Measurements from ENCODE around the gene UBE2D2. TPM values are rescaled to one million over a fixed set of nuclear protein-coding genes. Genes with fewer than 3 reads are reported as not detected.
"Not testable (repeated sequence)": the region's sequence is repeated elsewhere in the genome, so short reads cannot be mapped to it uniquely, and the experiment has no call there.

Gene UBE2D2
- total and polyA plus RNA-seq, 9 donors = 93.2 to 127 (median 111) TPM

DNA sequence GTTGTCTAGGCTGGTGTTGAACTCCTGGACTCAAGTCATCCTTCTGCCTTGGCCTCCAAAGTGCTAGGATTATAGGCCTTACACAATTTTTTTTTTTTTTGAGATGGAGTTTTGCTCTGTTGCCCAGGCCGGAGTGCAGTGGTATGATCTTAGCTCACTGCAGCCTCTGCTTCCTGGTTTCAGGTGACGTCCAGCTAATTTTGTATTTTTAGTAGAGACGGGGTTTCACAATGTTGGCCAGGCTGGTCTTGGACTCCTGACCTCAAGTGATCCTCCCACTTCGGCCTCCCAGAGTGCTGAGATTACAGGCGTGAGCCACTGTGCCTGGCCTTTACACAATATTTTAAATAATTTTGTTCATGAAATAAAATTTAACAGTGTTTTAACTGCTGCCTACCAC is 21.0 kb downstream of the UBE2D2 start:
- H3K36me3 ChIP-seq (ENCODE audit: control insufficient read depth, insufficient read depth, low read length); H3K27me3 ChIP-seq (ENCODE audit: control insufficient read depth, insufficient read depth, low read length); DNase-seq; H3K4me3 ChIP-seq (ENCODE audit: low read length); H3K27ac ChIP-seq (ENCODE audit: low read length); H3K9me3 ChIP-seq (replicated peaks; ENCODE audit: control insufficient read depth, low read depth, low read length): not testable (repeated sequence)
- peaks cover 15% of the 10 kb centered on the region for H3K4me1 ChIP-seq (ENCODE audit: control insufficient read depth, insufficient read depth, low read length)
- no CpG with 5 or more reads among the region's 5 CpGs for WGBS (ENCODE audit: insufficient coverage)

DNA sequence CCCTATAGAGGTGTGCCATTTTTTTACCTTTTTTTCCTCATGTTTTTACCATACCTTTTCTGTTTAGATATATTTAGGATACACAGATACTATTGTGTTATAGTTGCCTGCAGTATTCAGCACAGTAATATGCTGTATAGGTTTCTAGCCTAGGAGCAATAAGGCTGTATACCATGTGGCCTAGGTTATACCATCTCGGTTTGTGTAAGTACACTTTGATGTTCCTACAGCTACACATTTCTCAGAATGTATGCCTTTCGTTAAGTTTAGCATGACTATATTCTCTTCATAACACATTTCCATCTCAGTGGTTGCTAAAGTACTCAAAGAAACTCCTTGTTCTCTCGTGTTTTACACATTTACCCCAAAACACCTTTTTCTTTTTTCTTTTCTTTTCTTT is 23.0 kb downstream of the UBE2D2 start:
- peaks cover 14% of the 10 kb centered on the region for H3K36me3 ChIP-seq (ENCODE audit: control insufficient read depth, insufficient read depth, low read length)
- WGBS (ENCODE audit: insufficient coverage) = 85% methylated on average over 3 of the region's 3 CpGs

DNA sequence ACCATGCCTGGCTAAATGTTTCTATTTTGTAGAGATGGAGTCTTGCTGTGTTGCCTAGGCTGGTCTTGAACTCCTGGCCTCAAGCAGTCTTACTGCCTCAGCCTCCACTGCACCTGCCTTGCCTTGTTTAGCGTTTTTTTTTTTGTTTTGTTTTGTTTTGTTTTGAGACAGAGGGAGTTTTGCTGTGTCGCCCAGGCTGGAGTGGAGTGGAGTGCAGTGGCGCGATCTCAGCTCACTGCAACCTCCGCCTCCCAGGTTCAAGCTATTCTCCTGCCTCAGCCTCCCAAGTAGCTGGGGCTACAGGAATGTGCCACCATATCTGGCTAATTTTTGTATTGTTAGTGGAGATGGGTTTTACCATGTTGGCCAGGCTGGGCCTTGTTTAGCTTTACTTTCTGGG is 27.0 kb downstream of the UBE2D2 start:
- H3K36me3 ChIP-seq (ENCODE audit: control insufficient read depth, insufficient read depth, low read length) = peaks cover 13% of the 10 kb centered on the region
- not testable (repeated sequence) for H3K4me3 ChIP-seq (ENCODE audit: low read length); H3K4me1 ChIP-seq (ENCODE audit: control insufficient read depth, insufficient read depth, low read length); DNase-seq; H3K27ac ChIP-seq (ENCODE audit: low read length); H3K27me3 ChIP-seq (ENCODE audit: control insufficient read depth, insufficient read depth, low read length); H3K9me3 ChIP-seq (replicated peaks; ENCODE audit: control insufficient read depth, low read depth, low read length)
- WGBS (ENCODE audit: insufficient coverage) = no CpG with 5 or more reads among the region's 5 CpGs

More for the DNA sequence above, 23.0 kb downstream of the UBE2D2 start:
- no peak overlapping the region for H3K27ac ChIP-seq (ENCODE audit: low read length)
- peaks cover 5% of the 10 kb centered on the region for H3K4me1 ChIP-seq (ENCODE audit: control insufficient read depth, insufficient read depth, low read length)
- no peaks in the 10 kb centered on the region for H3K9me3 ChIP-seq (replicated peaks; ENCODE audit: control insufficient read depth, low read depth, low read length)
- no peak for DNase-seq
- no peaks in the 10 kb centered on the region for H3K27me3 ChIP-seq (ENCODE audit: control insufficient read depth, insufficient read depth, low read length)
- H3K4me3 ChIP-seq (ENCODE audit: low read length) = no peak overlapping the region

DNA sequence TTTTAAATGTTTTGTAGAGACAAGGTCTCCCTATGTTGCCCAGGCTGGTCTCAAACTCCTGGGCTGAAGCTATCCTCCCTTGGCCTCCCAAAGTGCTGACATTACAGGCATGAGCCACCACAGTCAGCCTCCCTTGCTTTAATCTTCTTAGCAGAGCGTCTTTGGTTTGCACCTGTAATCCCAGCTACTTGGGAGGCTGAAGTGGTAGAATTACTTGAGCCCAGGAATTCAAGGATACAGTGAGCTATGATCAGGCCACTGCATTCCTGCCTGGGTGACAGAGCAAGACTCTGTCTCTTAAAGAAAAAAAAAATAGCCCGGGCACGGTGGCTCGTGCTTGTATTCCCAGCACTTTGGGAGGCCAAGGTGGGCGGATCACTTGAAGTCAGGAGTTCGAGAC is 27.8 kb downstream of the UBE2D2 start:
- H3K27ac ChIP-seq (ENCODE audit: low read length) = no peak overlapping the region
- no peak for DNase-seq
- H3K4me3 ChIP-seq (ENCODE audit: low read length) = no peak overlapping the region
- H3K36me3 ChIP-seq (ENCODE audit: control insufficient read depth, insufficient read depth, low read length) = peaks cover 13% of the 10 kb centered on the region
- 100% methylated on average over 1 of the region's 6 CpGs for WGBS (ENCODE audit: insufficient coverage)
- no peaks in the 10 kb centered on the region for H3K27me3 ChIP-seq (ENCODE audit: control insufficient read depth, insufficient read depth, low read length)
- H3K4me1 ChIP-seq (ENCODE audit: control insufficient read depth, insufficient read depth, low read length) = no peaks in the 10 kb centered on the region
- H3K9me3 ChIP-seq (replicated peaks; ENCODE audit: control insufficient read depth, low read depth, low read length) = no peaks in the 10 kb centered on the region

DNA sequence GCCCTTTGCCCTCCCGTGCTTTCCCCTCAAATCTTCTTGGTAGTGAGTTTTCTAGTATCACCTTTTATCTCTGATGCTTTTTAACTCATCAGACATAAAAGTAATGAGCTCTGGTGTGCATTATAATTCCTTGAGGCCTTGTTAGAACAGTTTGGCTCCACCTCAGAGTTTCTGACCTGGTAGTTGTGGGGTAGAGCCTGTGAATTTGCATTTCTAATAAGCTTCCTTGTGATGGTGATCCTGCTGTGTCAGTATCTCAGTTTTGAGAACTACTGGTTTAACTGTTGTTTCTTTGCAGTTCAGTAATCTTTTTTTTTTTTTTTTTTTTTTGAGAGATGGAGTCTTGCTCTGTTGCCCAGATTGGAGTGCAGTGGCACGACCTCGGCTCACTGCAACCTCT is 31.1 kb downstream of the UBE2D2 start:
- DNase-seq = no peak
- Histone ChIP-seq H3K36me3 (ENCODE audit: control insufficient read depth, insufficient read depth, low read length) (peaks cover 8% of the 10 kb centered on the region), H3K4me1 (ENCODE audit: control insufficient read depth, insufficient read depth, low read length) (no peaks in the 10 kb centered on the region), H3K4me3 (ENCODE audit: low read length) (no peak overlapping the region), H3K9me3 (replicated peaks; ENCODE audit: control insufficient read depth, low read depth, low read length) (no peaks in the 10 kb centered on the region), H3K27ac (ENCODE audit: low read length) (no peak overlapping the region), H3K27me3 (ENCODE audit: control insufficient read depth, insufficient read depth, low read length) (no peaks in the 10 kb centered on the region)
- no CpG with 5 or more reads among the region's 3 CpGs for WGBS (ENCODE audit: insufficient coverage)

DNA sequence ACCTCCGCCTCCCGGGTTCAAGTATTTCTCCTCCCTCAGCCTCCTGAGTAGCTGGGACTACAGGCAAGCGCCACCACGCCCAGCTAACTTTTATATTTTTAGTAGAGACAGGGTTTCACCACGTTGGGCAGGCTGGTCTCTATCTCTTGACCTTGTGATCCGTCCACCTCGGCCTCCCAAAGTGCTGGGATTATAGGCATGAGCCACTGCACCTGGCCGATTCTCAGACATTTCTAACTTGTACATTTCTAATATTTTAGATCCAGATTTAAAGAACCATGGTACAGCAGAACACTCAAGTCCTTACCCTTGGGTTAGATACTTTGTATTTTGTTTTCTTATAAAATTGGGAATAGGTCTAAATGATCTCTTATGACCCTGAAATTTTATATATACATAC is 31.9 kb downstream of the UBE2D2 start:
- H3K4me3 ChIP-seq (ENCODE audit: low read length); H3K27me3 ChIP-seq (ENCODE audit: control insufficient read depth, insufficient read depth, low read length); H3K9me3 ChIP-seq (replicated peaks; ENCODE audit: control insufficient read depth, low read depth, low read length); DNase-seq; H3K36me3 ChIP-seq (ENCODE audit: control insufficient read depth, insufficient read depth, low read length); H3K4me1 ChIP-seq (ENCODE audit: control insufficient read depth, insufficient read depth, low read length); H3K27ac ChIP-seq (ENCODE audit: low read length): not testable (repeated sequence)
- 90% methylated on average over 3 of the region's 8 CpGs for WGBS (ENCODE audit: insufficient coverage)

DNA sequence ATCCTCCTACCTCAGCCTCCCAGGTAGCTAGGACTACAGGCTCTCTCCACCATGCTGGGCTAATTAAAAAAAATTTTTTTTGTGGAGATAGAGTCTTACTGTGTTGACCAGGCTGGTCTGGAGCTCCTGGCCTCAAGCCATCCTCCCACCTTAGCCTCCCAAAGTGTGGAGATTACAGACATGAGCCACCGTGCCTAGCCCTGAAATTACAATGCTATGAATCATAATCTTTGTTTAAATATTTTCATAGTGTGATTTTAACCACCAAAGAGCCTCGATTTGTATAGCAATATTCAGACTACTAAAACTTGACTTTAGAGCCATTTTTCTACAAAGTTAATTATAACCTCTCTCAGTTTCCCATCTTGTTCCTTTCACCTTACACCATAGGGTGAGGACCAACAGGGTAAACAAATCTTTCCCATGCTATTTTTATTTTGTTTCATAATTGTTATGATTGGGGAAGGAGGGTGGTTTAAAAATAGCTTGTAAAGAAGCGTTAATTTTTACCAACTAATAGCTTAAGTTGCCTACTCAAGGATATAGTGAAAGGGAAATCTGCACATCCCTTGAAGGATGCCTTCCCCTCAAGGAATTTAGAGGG is 32.7 kb downstream of the UBE2D2 start:
- Histone ChIP-seq H3K9me3 (replicated peaks; ENCODE audit: control insufficient read depth, low read depth, low read length) (no peaks in the 10 kb centered on the region), H3K27me3 (ENCODE audit: control insufficient read depth, insufficient read depth, low read length) (no peaks in the 10 kb centered on the region), H3K4me1 (ENCODE audit: control insufficient read depth, insufficient read depth, low read length) (no peaks in the 10 kb centered on the region), H3K4me3 (ENCODE audit: low read length) (no peak overlapping the region), H3K27ac (ENCODE audit: low read length) (no peak overlapping the region), H3K36me3 (ENCODE audit: control insufficient read depth, insufficient read depth, low read length) (peaks cover 5% of the 10 kb centered on the region)
- no peak for DNase-seq
- WGBS (ENCODE audit: insufficient coverage) = no CpG with 5 or more reads among the region's 3 CpGs

DNA sequence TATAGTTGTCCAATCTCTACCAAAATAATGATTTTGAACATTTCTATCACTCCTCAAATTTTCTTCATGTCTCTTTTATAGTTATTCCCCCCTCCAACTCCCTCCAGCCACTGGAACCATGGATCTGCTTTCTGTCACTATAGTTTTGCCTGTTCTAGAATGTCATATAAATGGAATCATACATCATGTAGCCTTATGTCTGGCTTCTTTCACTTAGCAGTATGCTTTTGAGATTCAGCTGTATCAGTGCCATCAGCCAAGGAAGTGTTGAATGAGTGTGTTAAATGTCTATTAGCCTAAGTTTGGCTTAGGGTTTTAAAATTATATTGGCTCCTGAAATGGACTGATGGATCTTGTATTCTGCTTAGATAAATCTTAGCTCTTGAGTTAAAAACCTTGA is 36.0 kb downstream of the UBE2D2 start:
- Histone ChIP-seq H3K4me1 (ENCODE audit: control insufficient read depth, insufficient read depth, low read length) (no peaks in the 10 kb centered on the region), H3K27ac (ENCODE audit: low read length) (no peak overlapping the region), H3K27me3 (ENCODE audit: control insufficient read depth, insufficient read depth, low read length) (no peaks in the 10 kb centered on the region)

DNA sequence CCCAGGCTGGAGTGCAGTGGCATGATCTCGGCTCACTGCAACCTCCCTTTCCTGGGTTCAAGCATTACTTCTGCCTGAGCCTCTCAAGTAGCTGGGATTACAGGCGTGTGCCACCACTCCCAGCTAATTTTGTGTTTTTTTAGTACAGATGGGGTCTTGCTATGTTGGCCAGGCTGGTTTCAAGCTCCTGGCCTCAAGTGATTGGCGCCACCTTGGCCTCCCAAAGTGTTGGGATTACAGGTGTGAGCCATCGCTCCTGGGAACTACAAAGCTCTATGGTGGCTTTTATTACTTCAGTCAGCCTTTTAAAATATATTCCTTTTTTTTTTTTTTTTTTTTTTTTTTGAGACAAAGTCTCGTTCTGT is 37.4 kb downstream of the UBE2D2 start:
- WGBS (ENCODE audit: insufficient coverage) = no CpG with 5 or more reads among the region's 5 CpGs
- not testable (repeated sequence) for H3K27me3 ChIP-seq (ENCODE audit: control insufficient read depth, insufficient read depth, low read length); DNase-seq; H3K9me3 ChIP-seq (replicated peaks; ENCODE audit: control insufficient read depth, low read depth, low read length); H3K4me1 ChIP-seq (ENCODE audit: control insufficient read depth, insufficient read depth, low read length); H3K27ac ChIP-seq (ENCODE audit: low read length); H3K4me3 ChIP-seq (ENCODE audit: low read length)
- peaks cover 15% of the 10 kb centered on the region for H3K36me3 ChIP-seq (ENCODE audit: control insufficient read depth, insufficient read depth, low read length)

More for the DNA sequence above, 36.0 kb downstream of the UBE2D2 start:
- H3K4me3 ChIP-seq (ENCODE audit: low read length) = no peak overlapping the region
- no peaks in the 10 kb centered on the region for H3K9me3 ChIP-seq (replicated peaks; ENCODE audit: control insufficient read depth, low read depth, low read length)
- H3K36me3 ChIP-seq (ENCODE audit: control insufficient read depth, insufficient read depth, low read length) = peaks cover 9% of the 10 kb centered on the region
- DNase-seq = no peak

DNA sequence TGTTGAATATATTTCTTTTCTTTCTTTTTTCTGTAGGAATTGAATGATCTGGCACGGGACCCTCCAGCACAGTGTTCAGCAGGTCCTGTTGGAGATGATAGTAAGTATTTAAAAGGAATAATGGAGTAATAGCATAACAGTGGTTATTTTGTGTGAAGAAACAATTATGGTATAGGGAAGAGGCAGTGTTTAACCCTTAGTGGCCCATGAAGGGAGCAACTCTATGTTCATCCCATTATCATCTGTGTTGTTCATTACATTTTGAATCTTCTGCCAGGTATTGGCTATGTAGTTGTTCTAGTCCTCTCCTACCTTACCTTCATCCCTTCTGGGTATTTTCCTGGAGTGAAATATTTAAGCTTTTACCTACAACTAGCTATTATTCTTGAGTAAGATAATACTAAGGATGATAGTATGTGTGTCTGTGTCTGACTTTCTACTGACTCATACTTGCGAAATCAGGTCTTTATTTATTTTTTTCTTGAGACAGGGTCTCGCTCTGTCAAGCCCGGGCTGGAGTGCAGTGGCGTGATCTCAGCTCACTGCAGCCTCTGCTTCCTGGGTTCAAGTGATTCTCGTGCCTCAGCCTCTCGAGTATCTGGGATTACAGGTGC is 39.3 kb downstream of the UBE2D2 start:
- Histone ChIP-seq H3K4me3 (ENCODE audit: low read length) (no peak overlapping the region), H3K4me1 (ENCODE audit: control insufficient read depth, insufficient read depth, low read length) (no peaks in the 10 kb centered on the region), H3K36me3 (ENCODE audit: control insufficient read depth, insufficient read depth, low read length) (peaks cover 17% of the 10 kb centered on the region), H3K27ac (ENCODE audit: low read length) (no peak overlapping the region), H3K9me3 (replicated peaks; ENCODE audit: control insufficient read depth, low read depth, low read length) (no peaks in the 10 kb centered on the region), H3K27me3 (ENCODE audit: control insufficient read depth, insufficient read depth, low read length) (no peaks in the 10 kb centered on the region)
- no peak for DNase-seq
- WGBS (ENCODE audit: insufficient coverage) = 95% methylated on average over 5 of the region's 7 CpGs

DNA sequence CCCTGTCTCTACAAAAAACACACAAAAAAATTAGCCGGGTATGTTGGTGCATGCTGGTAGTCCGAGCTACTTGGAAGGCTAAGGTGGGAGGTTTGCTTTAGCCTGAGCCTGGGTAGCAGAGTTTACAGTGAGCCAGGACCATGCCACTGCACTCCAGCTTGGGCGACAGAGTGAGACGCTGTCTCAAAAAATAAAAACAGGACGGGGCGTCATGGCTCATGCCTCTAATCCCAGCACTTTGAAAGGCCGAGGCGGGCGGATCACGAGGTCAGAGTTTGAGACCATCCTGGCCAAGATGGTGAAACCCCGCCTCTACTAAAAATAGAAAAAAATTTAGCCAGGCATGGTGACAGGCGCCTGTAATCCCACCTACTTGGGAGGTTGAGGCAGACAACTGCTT is 40.3 kb downstream of the UBE2D2 start:
- no peaks in the 10 kb centered on the region for H3K9me3 ChIP-seq (replicated peaks; ENCODE audit: control insufficient read depth, low read depth, low read length)
- no peaks in the 10 kb centered on the region for H3K27me3 ChIP-seq (ENCODE audit: control insufficient read depth, insufficient read depth, low read length)
- no peak overlapping the region for H3K27ac ChIP-seq (ENCODE audit: low read length)
- 89% methylated on average over 9 of the region's 12 CpGs for WGBS (ENCODE audit: insufficient coverage)
- DNase-seq = no peak
- H3K4me3 ChIP-seq (ENCODE audit: low read length) = no peak overlapping the region
- H3K4me1 ChIP-seq (ENCODE audit: control insufficient read depth, insufficient read depth, low read length) = no peaks in the 10 kb centered on the region
- H3K36me3 ChIP-seq (ENCODE audit: control insufficient read depth, insufficient read depth, low read length) = peaks cover 17% of the 10 kb centered on the region
